AG08395 (cell line): ENCODE measurements around the gene FASTK.

Experiments
- DNase-seq: peaks from one replicate; pipeline ENCODE4 v3.0.0; 2012; ENCODE audit warnings: mixed read lengths, low spot score

Gene FASTK

GRCh38 chr7:151082141-151083070 is 1.8 kb upstream of the FASTK start:
- DNase-seq, result no peak

GRCh38 chr7:151081170-151082101 is 827 bp upstream of the FASTK start:
- no peak for DNase-seq

- DNase-seq, result peak; percentile 15
These were observed 515 bp downstream of the FASTK start for GRCh38 chr7:151080067-151080521.

GRCh38 chr7:151079199-151079910 is 1.3 kb downstream of the FASTK start:
- no peak for DNase-seq

GRCh38 chr7:151078233-151079040 is 2.2 kb downstream of the FASTK start:
- DNase-seq, result peak; percentile 30

GRCh38 chr7:151077705-151078232 is 2.8 kb downstream of the FASTK start:
- DNase-seq, result no peak

- peak; percentile 46 for DNase-seq
These were observed 3.5 kb downstream of the FASTK start for GRCh38 chr7:151076863-151077704.

DNA sequence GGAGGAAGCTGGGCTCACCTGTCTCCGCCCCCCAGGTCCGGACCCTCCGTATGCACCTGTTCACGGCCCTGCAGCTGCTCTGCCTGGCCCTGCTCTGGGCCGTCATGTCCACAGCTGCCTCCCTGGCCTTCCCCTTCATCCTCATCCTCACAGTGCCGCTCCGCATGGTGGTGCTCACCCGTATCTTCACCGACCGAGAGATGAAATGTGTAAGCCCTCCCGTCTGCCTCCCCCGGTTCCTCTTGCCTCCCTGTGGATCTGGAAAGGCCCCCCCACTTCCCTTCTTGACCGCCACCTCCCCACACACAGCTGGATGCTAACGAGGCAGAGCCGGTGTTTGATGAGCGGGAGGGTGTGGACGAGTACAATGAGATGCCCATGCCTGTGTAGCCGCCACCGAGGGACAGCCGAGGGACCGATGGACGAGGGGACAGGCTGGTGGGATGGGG is 4.6 kb downstream of the FASTK start:
- no peak for DNase-seq

- DNase-seq, result no peak
These were observed 5.0 kb downstream of the FASTK start for GRCh38 chr7:151075662-151075971.

DNA sequence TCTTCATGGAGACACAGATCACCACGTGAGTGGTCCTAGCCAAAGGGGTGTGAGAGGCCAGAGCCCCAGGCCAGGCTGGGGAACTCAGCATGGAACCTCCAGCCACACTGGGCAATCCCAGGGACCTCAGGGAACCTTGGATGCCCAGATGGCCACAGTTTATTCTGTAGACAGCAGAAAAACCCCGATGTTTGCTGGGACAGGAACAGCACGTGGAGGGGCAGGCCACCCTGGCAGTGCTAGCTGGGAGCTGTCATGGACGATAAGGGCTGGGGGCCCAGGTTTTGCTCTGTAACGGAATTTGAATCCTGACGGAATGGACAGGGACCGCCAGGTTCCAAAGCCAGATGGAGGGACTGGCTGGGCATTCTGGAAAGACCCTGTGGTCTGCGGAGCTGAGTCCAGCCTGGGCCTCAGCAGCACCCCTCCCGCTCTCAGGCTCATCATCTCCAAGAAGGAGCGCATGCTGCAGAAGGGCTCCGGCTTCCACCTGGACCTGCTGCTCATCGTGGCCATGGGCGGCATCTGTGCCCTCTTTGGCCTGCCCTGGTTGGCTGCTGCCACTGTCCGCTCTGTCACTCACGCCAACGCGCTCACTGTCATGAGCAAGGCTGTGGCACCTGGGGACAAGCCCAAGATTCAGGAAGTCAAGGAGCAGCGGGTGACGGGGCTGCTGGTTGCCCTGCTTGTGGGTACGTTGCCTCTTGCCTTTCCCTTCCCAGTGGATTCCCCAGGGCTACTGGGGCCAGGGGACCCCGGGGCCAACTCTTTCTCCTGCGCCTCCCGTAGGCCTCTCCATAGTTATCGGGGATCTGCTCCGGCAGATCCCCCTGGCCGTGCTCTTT is 5.6 kb downstream of the FASTK start:
- no peak for DNase-seq

DNA sequence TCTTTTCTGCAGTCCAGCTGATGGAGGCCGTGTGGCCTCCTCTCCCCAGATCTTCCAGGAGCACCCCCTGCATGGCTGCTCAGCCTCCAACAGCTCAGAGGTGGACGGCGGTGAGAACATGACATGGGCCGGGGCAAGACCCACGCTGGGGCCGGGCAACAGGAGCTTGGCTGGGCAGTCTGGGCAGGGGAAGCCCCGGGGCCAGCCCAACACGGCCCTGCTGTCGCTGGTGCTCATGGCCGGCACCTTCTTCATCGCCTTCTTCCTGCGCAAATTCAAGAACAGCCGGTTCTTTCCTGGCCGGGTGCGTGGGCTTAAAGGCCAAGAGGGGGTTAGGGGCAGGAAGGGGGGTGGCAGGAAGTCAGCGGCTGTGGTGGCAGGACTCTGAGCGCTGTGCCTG is 6.6 kb downstream of the FASTK start:
- DNase-seq, result no peak

GRCh38 chr7:151071032-151071866 is 9.4 kb downstream of the FASTK start:
- no peak for DNase-seq

DNA sequence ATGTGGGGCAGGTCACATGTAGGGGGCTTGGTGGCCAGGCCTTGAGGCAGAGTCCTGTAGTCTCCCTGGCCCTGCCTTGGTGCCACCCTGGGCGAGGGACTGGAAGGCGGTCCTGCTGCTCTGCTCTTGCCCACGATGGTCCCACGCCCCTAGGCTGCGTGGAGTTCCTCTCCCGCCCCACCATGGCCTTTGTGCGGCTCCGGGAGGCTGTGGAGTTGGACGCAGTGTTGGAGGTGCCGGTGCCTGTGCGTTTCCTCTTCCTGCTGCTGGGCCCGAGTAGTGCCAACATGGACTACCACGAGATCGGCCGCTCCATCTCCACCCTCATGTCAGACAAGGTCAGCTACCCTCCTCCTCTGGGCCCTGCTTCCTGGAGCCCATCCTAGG is 10.0 kb downstream of the FASTK start:
- no peak for DNase-seq

DNA sequence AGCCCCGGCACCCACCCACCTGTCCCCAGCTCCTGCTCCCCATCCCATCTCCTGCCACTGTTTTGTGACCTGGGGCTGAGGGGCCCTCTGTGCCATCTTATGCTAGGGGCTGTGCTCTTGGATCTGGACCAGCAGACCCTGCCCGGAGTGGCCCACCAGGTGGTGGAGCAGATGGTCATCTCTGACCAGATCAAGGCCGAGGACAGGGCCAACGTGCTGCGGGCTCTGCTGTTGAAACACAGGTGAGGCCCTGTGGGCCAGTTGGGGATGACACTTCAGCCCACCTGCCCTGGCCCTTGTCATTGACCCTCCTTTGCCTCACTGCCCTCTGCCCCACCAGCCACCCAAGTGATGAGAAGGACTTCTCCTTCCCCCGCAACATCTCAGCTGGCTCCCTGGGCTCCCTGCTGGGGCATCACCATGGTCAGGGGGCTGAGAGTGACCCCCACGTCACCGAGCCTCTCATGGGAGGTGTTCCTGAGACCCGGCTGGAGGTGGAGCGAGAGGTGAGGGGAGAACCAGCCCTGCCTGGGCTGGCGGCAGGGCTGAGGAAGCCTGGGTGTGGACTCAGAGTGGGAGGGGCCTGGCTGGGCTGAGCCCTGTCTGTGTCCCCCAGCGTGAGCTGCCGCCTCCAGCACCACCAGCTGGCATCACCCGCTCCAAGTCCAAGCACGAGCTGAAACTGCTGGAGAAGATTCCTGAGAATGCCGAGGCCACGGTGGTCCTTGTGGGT is 10.6 kb downstream of the FASTK start:
- DNase-seq, result no peak

GRCh38 chr7:151068069-151068773 is 12.4 kb downstream of the FASTK start:
- DNase-seq, result no peak

DNA sequence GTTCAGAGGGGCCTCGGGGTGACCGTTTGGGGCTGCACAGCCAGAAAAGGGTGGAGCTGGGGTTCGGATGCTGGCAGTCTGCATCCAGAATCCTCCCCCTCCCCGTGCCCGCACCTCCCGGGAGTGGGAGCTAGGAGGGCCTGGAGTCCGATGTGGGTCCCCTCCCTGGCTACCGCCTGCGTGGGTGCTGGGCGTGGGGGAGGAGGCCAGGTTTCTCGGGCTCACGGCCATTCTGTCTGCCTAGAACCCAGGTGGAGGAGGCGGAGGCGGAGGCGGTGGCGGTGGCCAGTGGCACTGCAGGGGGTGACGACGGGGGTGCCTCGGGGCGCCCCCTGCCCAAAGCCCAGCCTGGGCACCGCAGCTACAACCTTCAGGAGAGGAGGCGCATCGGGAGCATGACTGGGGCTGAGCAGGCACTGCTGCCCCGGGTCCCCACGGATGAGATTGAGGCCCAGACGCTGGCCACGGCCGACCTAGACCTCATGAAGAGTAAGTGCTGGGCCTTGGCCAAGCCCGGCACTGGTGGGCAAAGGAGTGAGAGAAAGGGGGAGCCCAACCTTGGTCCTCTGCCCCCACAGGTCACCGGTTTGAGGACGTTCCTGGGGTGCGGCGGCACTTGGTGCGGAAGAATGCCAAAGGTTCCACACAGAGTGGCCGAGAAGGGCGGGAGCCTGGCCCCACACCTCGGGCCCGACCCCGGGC is 14.2 kb downstream of the FASTK start:
- DNase-seq, result no peak
